ENCODE measurements around the gene CFAP65. TPM values are rescaled to one million over a fixed set of nuclear protein-coding genes. Genes with fewer than 3 reads are reported as not detected.

Gene CFAP65
- total RNA-seq, 1 donor from 2014 or later: not detected

DNA sequence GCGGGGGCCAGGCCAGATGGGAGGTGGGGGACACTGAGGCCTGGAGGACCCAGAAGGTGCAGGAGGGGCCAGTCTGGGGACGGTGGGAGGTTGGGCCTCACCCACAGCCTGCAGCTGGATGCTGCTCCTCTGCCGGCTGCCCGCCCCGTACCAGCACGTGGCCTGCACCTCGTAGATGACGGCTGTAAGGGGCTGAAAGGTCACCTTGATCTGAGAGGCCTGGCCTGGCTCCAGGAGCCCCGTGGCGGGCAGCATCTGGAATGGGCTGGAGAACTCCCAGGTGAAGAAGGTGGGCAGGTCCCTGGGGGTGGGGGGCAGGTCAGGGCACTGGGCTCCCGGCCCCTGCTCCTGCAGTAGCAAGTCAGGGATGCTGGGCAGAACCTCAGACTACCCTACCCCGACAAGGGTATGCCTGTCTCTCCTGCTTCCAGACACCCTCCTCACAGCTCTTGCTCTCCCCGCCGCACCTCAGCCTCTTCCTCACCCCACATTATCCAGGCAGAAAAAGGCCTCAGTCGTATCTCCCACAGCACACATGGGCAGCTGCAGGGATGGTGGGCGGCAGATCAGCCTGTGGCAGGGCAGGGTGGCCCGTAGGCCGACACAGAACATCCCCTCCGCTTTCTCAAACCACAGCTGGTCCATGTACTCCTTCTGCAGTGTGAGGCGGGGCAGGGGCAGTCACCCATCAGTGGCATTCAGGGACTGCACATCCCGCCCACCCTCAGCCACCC lies 10.1 kb downstream of the CFAP65 start:
- DNase-seq (ENCODE audit: low spot score): no peak

DNA sequence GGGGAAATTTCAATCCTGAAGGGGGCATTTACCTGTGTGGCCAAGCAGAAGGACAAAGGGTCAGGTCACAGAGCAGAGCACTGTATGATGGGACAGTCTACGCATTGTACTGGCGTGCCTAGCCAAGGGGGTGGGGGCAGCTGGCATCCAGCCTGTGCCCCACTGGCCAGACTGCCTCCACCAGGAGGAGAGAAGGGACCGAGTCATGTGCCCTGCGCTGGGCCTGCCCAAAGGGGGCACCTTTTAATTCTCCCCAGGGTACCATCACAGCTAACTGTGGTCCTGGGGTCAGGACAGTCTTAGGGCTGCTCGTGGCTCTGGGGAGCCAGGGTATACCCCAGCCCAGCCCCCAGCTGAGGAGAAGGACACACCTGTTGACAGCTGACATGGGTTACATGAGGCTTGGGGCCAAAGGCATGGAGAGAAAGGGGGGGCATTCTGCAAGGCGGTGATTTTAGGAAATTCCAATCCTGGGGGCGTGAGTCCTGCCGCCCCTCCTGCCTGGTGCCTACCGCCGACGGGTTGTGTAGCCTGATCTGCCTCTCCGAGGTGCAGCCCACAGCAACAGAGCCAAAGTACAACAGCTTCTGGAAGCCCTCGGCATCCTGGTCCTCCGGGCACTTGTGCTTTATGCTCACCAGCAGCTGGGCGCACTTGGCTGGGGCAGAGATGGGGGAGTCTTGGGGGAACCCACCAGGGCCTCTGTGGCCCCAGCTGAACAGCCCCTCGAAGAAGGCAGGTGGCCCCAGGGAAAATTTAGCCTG lies 11.0 kb downstream of the CFAP65 start:
- no peak for DNase-seq (ENCODE audit: low spot score)

DNA sequence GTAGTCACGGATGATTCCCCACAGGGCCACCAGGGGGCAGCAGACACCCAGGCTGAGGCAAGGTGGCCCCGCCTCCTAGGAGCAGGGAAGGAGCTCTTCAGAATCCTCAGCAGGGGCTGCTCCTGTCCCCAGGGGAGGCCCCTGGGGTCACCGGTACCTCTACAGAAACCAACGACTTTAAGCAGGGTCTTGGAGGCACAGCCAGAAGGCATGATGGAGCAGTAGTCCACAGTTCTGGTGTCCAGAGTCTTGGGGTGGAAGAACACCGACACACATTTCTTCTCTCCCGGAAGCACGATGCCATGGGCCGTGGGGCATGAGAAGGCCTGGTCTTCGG lies 11.5 kb downstream of the CFAP65 start:
- peak; percentile 93 for DNase-seq (ENCODE audit: low spot score)

DNA sequence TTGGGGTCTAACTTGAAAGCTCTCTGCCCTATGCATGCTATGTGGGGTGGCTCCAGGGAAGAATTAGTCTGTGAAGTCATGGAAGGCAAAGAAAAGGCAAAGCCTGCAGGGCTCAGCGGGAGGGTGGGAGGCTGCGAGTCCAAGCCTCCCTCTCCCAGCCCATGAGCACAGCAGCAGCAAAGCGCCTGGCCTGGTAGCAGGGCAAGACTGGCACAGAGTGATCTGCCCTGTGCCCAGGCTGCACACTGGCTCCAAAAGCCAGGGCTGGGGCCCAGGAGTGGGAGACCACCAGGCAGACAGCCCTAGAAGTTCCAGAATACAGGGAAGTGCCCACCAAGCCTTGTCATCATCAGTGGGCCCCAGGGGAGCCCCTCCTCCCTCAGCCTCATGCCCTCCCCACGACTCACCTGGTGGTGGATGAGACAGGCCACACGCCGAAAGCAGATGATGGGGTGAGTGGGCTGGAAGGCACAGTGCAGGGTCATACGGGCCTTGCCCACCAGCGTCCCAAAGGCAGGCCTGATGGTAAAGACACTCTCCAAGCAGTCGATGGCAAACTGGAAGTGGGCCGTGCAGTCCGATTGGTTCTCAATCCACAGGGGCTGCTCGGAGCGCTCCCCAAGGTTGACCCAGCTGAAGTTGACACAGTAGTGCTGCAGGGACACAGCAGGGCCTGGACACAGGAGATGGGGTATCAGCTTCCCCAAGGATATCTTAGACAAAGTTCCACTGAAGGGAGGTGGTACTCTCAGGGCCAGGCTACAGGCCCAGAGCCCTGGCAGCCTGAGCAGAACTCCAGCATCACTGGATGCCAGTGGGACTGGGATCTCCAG lies 12.1 kb downstream of the CFAP65 start:
- no peak for DNase-seq (ENCODE audit: low spot score)

DNA sequence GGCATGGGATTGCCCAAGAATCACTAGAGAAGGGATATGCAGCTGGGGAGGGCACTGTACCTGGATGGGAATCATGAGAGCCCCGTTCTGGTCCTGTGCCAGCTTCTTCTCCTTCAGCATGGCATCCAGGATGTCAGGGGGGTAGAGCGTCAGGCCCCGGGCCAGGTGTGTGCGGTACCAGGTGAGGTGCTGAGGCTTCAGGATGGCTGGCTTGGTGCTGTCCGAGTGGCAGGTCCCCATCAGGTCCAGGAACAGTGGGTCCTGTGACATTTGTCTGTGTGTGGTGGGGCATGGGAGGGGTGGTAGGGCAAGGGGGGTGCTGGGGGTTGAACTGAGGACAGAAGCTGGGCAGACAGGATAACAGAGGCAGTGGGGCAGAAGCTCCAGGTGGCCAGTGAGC lies 13.2 kb downstream of the CFAP65 start:
- DNase-seq (ENCODE audit: low spot score): no peak

DNA sequence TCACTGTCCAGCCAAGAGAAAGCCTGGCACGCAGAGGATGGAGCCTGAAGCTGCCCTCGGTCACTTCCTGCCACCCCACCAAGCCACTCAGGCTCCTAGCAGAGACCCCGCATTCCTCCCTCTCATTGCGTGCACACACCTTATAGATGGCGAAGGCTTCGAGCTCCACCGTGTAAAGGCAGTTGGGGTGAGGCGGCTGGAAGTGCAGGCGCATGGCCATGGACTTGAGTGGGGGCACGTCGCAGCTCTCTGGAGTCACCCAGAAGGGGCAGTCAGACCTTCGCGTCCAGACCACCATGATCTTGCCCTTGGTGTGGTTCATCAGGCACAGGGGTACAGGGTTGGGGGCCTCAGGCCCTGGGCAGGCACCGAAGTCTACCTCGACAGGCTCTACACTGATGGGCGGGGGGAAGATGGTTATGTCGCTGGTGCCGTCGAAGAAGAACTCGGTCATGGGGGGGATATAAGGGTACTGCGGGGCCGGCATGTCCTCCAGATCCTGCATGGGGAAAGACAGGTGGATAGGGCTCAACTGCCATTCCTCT lies 13.7 kb downstream of the CFAP65 start:
- no peak for DNase-seq (ENCODE audit: low spot score)

DNA sequence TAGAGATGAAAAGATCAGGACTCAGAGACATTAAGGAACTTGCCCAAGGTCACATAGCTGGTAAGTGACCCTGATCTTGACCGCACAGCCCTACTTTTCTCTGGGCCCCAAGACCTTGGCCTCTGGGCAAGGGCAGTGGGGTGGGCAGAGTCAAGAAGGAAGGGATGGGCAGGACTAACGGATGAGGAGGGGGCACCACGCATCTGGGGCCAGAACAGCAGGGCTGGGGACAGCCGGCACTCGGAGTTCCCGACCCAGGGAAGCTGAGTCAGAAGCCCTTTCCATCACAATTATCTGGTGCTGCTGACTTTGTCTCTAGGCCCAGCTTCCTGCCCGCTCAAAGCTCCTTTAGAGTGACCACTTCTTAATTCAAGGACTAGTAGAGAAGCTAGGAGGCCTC lies 14.4 kb downstream of the CFAP65 start:
- DNase-seq (ENCODE audit: low spot score): no peak

DNA sequence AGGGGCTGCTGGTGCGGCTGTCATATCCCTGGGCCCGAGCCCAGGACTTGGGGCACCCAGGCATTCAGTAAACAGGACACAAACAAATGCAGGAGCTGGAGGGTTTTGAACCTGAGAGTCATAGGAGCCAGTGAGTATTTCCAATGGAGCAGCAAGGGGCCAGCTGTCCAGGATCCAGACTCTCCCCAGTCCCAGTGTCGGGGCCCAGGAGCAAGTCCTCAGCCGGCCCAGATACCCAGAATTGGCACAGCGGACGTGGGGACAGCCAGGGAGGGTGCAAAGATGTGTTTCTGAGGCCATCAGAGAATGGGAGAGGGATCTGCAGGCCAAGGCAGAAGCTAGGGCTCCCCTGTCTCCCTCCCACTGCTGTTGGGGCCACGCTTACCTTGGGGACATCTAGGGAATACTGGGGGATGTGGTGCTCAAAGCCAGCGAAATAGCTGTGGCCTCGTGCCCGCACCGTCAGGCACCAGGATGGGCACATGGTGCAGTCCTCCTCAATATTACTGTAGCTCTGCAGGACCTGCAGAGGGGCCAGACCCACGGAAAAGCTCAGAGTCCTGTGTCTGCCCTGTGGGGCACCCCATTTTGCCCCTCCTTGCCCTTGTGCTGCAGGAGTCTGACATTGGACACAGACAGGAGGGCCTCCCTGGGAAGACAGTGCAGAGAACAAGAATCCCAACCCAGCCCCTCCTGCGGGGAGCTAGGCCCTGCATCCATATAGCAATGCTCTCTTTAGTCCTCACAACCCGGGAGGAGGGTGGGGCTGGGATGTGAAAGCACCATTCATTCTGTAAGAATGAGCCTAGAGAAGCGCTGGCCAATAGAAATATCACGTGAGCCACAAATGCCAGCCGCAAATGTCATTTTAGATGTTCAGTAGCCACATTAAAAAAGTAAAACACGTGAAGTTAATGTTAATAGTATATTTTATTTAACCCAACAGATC lies 15.4 kb downstream of the CFAP65 start:
- DNase-seq (ENCODE audit: low spot score): no peak

DNA sequence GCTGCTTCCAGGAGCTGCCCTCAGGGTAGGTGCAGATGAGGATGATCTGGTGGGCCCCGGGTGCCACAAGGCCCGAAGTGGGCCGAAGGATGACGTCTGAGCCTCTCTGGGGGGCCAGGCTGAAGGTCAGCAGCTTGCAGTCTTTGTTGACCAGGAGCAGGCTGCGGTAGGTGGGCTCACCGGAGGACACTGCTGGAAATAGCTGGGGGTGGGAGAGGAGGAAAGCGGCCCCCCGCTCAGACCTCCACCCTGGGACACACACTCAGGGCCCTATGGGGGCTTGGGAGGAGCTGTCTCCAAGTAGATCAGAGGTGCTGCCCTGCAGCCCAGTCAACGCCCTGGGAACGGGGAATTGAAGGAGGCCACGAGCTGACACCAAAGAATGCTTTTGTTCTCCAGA lies 17.3 kb downstream of the CFAP65 start:
- DNase-seq (ENCODE audit: low spot score): no peak

DNA sequence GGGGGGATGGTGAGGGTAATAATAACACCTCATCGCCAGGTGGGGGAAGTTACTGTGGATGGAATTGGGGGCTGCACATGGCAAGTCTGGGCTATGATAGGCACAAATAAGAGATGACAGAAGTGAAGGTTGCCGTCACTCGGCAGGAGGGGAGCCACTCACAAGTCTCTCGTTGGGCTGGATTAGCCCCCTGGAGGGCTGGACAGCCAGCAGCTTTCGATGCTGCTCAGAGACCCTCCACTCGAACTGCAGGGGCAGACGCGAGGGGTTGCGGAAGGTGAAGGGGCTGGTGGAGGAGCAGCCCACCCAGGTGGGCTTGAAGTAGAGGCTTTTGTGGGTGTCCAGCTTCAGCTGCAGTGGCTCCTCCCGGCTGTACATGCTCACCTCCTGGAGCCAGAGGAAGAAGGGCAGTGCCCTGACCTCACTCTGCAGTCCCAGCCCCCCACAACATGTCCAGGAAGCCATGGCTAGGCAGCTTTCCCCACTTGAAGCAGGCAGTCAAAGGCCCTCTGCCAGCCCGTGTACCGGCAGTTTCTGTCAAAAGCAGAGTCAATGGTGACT lies 18.2 kb downstream of the CFAP65 start:
- no peak for DNase-seq (ENCODE audit: low spot score)

DNA sequence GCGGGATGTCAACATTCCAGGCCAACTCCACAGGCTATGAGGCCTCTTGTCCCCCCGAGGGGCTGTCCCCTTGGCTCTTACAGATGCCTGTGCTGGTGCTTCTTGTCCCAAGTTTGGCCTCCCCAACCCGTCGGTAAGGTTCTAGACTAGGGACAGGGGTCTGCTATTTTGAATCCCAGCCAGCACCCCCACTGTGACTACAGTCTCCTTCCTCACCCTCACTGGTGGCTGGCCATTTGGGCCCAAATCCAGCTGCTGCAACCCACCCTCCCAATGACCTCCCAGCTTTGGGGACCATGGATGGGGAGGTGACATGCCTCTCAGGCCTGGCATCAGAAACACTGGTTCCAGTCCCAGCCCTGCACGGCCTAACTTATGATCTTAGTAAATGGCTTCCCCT lies 18.7 kb downstream of the CFAP65 start:
- no peak for DNase-seq (ENCODE audit: low spot score)

DNA sequence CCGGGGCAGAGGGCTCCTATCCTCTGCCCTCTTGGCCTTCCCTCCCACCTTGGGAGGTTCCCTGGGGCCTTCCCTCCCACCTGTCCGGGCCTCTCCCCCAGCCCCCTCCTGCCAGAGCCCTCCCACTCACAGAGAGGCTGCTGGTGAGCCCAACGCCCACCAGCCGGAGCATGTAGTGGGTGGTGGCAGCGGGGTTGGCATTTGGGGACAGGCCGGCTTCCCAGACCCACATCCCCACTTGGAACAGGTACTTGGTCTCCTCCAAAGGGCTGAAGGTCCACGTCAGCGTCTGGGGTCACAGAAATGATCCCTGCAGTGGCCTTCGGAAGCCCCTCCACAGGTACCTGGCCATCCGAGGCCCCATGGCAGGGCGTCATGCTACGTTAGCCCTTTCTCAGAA lies 19.3 kb downstream of the CFAP65 start:
- DNase-seq (ENCODE audit: low spot score): no peak

DNA sequence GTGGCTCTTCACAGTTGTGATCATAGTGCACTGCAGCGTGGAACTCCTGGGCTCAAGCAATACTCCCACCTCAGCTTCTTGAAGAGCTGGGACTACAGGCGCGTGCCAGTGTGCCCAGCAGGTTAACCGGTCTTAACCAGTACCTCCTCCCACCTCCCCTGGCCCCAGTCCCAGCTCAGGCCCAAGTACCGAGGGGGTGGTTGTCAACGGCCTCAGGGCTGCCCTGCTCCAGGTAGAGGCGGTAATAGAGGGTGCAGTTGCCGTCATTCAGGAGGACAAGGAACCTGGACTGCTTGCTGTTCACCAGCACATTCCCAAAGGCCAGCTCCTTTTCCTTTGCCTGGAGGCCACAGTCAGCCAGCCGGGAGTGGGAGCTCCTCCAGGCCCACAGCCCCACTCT lies 19.7 kb downstream of the CFAP65 start:
- no peak for DNase-seq (ENCODE audit: low spot score)

DNA sequence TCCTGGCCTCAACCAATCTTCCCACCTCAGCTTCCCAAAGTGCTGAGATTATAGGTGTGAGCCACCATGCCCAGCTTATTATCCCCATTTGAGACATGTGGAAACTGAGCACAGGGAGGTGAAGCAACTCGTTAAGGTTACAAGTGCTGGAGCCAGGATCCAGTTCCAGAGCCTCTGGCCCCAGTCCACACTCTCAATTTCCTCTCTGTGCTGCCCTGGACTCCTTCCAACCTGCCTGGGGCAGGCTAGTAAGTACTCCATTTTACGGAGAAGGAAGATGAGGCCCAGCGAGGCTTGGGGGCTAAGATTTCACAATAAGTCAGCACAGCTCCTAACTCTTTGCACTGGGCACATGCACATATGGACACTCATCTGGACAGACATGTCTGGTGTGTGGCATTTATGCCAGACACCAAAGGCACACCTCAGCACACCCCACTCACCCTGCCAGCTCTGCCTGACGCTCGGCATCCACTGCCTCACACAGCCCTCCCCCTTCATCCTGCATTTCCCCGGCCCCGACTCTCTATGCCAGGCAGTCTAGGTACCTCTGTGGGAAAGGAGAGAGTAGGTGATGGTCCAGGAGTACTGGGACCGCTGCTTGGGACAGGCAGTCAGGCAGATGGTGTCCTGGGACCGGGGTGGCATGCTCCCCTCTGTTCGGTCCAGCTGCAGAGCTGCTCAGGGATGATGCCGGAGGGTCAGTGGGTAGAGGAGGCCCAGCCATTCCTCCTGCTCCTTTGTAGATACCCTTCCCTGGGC lies 20.5 kb downstream of the CFAP65 start:
- DNase-seq (ENCODE audit: low spot score): no peak

DNA sequence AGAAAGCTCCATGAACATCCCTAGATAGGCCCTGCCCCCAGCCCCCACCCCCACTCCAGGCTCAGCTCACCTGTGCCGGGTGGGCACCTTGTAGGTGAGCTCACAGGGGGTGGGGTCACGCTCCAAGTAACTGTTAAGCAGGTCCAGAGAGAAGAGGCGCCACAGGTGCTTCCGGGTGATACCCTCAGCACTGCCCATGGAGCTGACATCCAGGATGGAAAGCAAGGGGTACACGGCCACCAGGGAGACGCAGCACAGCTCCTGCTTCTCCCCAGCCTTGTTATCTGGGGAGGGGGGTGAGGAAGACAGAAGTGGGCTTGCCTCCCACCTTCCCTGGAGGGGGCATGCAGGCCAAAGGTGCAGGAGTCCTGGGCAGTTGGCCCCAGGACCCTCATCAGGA lies 21.9 kb downstream of the CFAP65 start:
- no peak for DNase-seq (ENCODE audit: low spot score)

DNA sequence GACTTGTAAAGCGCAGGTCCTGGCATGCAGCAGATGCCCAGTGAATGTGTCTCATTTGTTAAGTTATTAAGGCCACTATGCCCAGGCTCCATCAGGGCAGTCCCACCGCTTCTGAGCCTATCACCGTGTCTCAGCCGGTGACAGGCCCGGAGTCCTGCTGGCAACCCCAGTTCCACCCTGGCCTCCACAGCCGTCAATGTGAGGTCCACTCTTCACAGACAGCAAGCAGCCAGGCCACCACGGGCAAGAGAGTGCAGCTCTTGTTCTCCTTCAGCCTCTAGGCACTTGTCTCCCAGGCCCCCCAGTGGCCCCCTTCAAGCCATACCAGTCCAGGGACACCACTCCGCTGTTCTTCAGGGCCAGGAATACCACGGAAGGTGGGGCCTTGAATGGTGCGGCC lies 22.6 kb downstream of the CFAP65 start:
- DNase-seq (ENCODE audit: low spot score): no peak

DNA sequence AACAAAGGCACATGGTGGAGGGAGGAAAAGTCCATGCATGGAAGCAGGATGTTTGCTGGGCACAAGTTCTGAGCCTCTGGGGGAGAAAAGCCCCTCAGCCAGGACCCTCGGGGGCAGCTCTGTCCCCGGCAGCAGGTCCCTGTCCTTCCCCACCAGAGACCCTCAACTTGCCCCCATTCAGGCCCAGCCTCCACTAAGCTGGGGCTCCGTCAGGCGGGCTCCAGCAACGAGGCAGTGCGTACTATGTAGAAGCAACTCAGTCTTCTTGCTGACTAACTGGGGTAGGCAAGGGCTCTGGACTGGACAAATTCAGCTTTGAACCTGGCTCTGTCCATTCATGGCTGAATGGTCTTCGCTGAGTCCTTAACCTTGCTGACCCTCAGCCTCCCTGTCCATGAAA lies 23.0 kb downstream of the CFAP65 start:
- DNase-seq (ENCODE audit: low spot score): no peak

DNA sequence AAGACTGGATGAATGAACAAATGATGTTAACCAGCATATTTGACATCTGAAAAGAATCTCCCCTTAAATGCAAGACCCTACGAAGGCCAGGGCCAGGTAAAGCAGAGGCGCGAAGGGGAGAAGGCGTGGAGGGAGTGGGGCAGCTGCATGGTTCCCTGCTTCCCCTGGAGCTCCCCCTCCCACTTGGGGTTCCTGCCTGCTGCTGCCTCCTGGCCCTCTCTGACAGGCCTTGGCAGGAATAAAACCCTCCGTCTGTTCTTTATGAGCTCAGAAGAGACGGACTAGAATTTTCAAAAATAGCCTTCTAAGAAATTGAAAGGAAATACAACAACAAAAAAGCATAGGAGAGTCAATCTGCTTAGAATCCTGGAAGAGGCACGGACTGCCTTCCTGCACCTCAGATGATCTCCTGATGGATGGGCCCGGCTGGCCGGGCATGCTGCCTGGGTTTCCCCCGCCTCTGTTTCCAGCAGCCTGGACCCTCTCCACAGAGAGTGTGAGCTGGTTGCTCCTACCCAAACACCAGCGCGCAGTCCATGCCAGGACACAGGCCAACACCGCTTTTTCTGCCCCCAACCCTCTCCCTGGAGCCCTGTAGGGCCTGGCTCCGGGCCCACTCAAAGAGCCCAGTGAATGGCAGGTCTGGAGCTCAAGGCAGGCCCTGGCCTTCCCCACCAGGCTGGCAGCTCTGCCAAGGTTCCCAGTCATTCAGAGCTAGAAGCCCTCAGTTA lies 23.9 kb downstream of the CFAP65 start:
- no peak for DNase-seq (ENCODE audit: low spot score)

DNA sequence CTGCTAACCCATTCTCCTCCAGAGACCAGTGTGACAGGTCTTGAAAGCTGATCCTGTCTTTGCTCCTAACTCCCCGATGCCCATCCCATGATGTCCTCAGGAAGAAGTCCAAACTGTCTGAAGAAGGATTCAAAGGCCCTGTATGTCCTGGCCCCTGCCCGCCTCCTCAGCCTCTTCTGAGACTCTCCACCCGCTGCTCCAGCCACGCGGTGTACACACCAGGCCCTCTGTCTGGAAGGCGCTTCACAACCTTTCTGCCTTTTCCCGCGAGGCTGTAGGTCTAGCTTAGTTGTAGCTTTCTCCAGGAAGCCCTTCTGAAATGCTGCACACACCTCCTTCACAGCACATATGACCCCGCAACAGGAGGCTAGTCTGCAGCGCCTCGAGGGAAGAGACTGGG lies 24.6 kb downstream of the CFAP65 start:
- no peak for DNase-seq (ENCODE audit: low spot score)
